Inflammatory macrophage (primary cell): ENCODE data around the gene FBXO10.
"Not testable (repeated sequence)": the region's sequence is repeated elsewhere in the genome, so short reads cannot be mapped to it uniquely, and the experiment has no call there.

Experiments used
- DNase-seq, 2 donors: peaks; one replicate each; pipeline ENCODE4 v3.0.0-alpha.2; 2020 to 2022

FBXO10 gene

DNA sequence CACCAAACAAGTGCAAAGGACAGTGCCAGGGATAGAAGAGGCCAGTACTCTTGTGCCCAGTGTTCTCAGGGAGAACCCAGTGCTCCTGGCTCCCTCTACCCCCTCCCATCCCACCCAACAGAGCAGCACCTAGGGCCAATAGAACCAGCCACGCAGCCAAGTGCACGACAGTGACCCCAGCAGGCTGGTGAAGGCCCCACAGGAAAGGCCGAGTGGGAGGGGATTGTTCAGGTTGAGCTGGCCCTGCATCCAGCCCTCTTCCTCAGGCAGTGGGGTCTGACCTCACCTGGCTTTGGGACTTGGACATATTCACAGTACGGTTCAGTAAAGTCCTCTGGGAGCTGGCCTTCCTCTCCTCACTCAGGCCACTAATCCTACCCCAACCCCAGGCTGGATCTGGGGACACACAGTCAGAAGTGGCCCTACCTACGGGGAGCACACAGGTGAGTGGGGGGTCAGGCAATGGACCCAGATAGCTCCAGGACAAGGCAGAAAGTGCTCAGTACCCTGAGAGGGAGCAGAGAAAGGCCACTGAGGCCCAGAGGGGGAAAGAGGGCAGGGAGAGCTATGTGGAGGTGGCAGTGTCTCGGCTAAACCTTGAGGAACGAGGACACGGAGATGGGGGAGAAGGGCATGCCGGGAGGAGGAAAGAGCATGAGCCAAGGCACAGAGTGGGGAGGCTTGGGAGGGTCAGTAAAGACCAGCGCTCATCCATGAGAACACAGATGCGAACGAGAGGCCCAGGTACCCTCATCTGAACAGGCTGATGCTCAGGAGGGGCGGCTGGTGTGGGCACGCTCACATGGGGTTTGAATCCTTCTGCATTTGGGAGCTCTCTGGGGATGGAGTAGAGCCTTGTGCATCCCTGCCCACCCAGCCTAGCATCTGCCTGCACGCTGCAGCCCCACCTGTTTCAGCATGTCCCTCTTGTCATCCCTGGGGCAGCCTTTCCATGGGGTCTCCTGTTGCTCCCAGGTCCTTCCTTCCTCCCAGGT is 64.9 kb downstream of the FBXO10 start:
- DNase-seq = no peak

DNA sequence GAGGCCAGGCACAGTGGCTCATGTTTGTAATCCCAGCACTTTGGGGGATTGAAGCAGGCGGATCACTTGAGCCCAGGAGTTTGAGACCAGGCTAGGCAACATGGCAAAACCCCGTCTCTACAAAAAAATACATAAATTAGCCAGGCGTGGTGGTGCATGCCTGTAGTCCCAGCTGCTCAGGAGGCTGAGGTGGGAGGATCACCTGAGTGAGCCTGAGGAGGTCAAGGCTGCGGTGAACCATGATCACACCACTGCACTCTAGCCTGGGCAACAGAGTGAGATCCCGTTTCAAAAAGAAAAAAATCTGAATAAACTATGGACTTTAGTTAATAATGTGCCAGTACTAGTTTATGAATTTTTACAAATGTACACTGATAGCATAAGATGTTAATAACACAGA is 66.1 kb downstream of the FBXO10 start:
- DNase-seq = not testable (repeated sequence)

DNA sequence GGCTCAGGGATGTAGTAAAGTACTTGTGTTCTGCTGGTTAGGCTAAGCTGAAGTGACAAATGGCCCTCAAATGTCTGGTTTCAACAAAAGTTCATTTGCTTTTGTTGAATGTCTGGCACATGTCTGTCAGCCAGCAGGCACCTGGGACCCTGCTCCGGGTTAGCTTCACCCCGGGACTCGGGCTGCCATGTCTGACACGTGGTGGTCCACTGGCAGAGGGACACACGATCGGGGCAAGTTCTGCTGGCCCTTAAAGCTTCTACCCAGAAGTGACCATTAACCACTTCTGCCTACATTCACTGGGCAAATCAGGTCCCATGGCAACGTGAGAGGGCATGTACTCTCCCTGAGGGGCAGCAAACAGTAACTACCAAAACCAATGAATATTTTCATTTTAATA is 66.6 kb downstream of the FBXO10 start:
- DNase-seq = no peak

DNA sequence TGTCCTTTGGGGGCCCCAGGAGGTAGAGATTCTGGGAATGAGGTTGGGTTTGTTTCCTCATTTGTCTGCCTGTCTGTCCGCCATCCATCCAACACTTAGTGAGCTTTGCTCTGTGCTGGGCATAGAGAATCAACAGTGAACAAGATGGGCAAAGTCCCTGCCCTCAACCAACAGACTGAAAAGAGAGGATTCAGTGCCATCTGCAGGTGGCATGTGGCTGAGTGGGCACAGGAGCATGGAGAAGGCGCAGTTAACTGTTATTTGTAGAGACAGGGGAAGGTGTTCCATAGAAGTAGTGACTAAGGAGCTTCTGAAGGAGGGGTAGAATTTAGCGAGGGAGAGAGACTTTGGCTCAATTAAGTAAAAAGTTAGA is 67.4 kb downstream of the FBXO10 start:
- no peak for DNase-seq

DNA sequence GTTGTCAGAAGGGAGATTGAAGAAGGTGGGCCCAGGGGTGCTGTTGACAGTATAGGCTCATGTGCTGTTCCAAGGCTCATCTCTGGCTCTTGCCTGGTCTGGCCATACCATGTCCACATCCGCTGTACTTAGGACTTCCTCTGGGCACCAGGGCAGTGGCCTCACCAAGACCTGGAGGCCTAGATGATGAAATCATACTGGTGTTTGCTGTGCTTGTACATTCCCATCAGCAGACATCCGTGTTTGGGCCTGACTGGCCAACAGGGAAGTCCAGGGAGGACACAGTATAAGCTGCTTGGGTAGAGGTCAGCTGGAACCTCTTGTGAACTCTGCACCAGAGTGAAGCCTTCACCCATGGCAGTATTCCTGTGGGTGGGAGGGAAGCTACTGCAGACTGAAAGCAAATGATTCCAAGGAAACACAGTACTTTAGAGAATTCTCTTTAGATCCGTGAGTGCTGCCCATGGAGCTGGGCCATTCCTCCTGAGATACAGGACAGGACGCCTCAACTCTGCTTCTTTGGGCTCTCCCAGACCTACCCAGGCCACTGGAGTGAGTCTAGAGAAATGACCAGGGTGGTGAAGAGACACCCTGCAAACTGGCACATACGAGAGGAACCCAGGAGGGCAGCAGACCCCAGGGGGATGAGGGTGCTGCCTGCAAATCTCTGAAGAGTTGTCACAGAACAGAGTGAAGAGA is 67.9 kb downstream of the FBXO10 start:
- peak; percentile 4 to 11 for DNase-seq

DNA sequence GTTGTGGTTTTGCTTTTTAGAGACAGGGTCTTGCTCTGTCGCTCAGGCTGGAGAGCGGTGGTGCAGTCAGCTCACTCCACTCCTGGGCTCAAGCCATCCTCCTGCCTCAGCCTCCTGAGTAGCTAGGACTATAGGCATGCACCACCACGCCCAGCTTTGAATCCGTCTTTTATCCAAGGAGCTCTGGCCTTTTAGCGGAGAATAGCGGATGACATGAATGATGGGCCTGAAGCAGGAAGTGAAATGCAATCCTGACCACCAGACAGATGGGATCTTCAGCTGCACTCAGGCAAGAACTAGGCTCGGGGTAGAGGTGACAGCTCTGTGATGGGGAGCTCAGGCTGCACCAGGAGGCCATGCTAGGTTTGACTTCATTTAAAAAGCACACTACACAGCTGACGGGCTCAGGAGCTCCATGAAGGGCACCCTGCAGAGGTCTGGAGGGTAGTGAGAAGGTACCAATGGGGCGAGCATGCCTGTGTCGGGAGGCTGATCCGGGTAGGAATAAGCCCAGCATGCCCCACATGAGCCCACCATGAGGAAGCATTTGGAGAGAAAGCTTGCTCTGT is 68.5 kb downstream of the FBXO10 start:
- no peak for DNase-seq

DNA sequence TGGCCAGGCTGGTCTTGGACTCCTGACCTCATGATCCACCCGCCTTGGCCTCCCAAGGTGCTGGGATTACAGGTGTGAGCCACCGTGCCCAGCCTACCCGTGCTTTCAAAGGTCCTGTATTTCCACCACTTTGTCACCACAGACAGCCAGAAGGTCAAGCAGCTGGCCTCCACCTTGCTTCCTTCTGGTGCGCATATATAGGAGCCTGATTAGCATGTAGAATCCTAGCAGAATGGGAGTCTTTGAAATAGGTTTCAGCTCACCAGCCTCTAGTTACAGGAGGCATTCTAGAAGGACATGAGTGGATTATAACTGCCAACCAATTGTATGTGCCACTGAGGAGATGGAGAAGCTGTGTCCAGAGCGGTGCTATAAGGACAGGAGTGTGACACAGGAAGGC is 71.6 kb downstream of the FBXO10 start:
- DNase-seq = no peak

DNA sequence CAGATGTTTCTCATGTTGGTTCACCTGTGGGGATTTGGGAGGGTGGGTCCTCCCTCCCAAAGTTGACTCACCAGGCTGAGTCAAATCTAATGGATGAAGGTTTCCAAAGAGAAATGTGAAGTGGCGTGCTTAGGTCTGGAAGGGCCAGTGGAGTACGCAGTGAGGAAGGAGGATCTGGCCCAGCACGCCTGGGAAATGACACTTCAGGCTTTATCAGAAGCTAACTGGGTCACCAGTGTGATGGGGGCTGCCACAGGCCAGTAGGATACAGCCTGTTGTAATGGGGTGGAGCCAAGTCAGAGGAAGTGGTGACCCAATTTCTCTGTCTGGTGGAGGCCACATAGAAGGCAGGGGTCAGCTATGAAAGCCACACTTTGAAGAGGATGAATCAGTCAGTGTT is 72.4 kb downstream of the FBXO10 start:
- no peak for DNase-seq

DNA sequence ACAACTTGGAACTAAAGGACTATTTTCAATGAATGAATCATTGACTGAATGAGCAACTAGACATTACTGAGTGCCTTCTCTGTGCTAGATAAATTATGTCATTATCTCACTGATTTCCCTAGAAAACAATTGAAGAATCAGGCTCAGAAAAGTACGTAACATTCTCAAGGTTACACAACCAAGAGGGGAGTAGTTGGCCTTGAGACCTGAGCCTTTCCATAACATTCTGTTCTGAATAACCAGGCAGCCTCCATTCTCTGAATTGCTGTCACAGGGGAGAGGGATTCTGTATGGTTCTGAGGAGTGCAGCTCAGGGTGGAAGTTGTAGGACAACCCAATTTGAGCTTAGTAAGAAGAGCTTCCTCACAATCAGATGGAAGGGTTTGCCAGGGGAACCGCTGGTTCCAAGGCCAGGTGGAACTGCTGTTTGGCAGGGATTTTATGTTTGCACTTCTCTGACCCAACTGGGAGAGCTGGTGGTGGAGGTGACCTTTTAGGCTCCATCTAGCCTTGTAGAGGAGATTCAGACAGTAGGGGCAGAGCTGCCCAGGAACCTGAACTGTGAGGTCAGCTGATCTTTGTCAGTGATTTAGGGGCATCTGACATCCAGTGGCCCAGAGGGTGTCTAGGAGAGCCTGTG is 74.1 kb downstream of the FBXO10 start:
- DNase-seq = no peak

DNA sequence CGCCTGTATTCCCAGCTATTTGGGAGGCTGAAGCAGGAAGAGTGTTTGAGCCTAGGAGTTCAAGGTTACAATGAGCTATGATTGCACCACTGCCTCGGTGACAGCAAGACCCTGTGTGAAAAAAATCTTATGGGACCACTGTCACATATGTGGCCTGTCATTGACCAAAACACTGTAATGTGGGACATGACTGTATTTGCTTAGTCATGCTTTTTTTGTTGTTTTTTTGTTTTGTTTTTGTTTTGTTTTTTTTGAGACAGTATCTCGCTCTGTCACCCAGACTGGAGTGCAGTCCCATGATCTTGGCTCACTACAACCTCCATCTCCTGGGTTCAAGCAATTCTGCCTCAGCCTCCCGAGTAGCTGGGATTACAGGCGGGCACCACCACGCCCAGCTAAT is 76.9 kb downstream of the FBXO10 start:
- DNase-seq = no peak

DNA sequence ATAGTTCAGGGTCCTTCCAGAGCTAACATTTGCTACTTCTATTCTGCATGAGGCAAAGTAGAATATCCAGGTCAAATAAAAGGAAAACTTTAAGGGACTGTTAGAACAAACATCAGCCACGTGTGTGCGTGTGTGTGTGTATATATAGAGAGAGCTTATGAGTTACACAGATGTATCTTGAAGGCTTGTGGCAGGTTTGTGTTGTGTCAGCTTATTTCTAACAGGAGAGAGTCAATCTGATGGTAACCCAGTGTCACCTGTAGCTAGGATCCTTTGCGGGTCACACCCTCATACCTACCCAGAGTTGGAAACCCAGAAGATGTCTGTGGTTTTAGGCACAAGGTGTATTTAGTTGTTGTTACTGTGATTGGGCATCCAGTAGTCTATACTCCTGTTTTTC is 77.7 kb downstream of the FBXO10 start:
- DNase-seq = no peak

DNA sequence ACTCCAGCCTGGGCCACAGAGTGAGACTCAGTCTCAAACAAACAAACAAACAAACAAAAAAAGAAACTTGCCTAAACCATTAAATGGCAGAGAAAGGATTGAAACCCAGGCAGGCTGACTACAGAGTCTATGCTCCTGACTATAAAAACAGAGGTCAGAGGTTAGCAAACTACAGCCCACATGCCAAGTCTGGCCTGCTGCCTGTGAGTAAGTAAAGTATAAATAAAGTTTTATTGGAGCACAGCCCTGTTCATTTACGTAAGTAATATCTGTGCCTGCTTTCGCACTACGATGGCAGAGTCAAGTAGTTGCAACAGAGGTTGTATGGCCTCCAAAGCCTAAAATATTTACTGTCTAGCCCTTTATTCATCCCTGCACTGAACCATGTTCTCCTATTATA is 78.9 kb downstream of the FBXO10 start:
- DNase-seq = no peak

DNA sequence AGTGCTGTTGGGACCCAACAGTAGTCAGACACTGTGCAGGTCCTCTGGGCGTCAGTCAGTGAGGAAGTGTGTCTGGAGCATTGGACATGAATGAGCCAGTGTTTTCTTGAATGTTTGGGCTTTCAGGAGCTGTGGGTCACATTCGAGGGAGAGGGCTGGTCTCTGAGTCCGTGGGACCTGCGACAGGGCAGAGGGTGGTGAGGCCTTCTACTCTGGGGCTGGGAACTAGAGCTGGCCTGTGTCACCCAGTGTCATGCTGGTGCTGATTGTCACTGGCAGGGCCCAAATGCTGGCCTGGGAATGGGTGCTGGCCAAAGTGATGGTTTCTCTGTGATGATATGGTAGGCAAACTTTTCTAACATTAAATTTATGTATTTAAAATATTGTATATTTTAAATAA is 80.2 kb downstream of the FBXO10 start:
- DNase-seq = no peak

DNA sequence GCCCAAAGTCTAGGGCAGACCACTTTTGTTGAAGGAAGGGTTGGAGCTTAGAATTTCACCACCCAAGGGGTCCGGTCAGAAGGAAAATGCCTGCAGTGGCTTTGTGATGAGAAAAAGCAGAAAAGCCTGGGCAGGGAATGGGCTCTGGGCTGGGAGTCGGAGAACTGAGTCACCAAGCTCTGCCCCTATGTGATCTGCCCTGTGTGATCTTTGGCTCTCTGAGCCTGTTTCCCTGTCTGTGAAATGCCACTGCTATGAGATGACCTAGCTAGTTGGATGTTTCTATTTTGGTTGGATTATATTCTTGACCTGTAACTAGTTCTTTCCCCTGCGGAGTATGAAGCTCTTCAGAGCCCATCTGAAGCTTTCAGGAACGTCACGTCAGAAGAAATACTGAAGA is 80.6 kb downstream of the FBXO10 start:
- DNase-seq = no peak

DNA sequence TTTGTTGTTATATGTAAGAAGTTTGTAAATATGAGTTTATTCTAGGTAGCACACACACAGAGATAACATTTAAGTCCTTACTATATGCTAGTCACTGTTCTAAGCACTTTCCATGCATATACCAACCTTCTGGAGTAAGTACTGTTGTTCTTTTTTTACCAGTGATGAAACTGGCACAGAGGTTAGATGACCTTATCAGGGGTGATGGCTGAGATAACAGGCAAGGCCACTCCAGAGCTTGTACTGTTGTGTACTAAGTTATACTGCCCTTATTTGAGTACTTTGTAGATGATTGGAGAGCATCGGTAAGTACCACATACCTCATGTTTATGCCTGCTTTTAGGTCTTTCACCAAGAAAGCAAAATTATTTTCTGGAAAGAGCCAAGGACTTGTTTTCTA is 84.2 kb downstream of the FBXO10 start:
- no peak for DNase-seq

DNA sequence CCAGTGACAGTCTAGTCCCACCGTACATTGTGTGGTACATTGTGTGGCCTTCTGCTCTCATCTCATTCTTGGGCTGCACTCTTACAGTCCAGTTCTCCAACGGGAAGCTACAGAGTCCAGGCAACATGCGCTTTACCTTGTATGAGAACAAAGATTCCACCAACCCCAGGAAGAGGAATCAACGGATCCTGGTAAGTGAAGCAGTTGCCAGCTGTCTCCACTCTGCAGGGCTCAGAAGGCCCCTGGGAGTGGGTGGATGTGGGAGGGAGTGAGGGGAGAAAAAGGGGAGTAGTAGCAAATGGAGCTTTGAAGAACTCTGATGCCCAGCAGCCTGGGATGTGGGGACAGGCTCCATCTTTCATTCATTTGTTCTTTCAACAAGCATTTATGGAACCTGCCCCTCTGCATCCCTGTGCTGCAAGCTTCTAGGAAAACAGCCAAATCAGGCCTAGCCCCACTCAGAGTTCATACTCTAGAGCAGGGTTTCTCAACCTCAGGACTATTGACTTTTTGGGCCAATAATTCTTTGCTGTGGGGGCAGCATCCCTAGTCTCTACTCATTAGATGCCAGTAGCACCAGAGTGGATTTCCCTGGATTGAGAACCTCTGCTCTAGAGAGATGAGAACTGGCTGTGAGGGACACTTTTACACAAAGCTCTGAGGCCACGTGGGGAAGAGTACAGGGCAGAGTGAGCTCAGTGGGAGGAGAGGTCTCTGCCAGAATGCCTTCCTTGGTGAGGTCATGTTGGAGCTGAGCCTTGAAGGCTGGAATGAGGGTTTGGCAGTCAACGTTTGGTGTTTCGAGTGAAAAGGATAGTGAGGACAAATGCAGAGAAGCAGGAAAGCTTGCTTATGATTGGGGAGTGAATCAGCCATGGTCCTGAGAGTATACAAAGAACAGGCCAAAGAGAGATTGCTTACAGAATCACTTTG is 89.3 kb downstream of the FBXO10 start:
- DNase-seq = no peak

DNA sequence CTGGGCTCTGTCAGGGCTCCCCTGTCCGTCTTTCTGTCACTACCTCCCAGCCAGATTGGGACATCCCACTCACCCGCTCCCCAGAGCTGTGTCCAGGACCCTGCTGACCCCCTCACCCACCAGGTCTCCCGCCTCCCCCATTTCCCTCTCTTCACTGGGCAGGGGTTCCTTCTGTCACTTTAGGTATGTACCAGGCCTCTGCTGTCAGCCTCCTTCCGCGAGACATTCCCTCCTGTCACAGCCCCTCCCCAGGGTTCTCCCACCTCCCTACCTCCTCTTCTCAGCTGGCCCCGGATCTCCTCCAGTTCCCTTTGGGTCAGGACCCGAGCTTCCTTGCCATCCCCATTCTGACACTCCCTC is 89.9 kb downstream of the FBXO10 start:
- DNase-seq = no peak

DNA sequence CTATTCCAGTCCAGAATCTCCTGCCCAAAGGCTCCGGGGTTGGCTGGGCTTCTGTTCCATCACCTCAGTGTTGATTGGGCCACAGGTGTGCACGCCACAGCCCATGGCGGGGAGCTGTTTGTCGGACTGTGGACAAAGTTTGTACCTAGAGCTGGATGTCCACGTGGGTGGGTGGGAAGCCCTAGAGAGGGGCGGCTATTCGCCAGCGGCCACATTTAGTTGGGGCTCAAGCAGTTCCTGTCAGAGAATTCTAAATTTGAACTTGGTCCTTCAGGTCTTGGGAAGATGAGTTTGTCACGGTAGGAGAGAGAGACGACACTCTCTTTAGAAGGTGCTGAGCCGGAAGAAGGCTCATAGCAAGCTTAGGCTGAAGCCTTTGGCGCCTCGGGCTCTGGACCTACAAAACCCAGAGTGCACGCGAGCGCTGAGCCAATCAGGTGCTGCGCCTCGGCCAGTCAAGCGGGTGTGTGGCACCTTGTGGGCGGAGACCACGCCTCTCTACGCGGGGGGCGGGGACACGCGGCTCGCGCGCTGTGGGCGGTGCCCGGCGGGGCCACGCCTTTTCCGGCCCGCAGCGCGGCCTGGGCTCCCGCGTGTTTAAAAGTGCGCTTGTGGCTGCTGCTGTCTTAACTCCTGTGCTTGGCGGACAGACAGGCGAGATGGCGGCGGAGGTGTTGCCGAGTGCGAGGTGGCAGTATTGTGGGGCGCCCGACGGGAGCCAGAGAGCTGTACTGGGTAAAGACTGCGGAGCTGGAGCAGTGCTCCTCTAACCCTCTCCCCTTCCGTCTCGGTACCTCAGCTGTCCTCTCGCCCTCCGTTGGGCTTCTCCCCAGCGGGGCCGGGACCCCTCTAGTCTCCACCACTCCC is 90.6 kb downstream of the FBXO10 start, which contains the start of gene POLR1E:
POLR1E (plus strand) TSS at position 560 of the 867 bp plus-strand sequence; CDS start at position 660, 100 bp downstream.
- peak; percentile 96 to 97 for DNase-seq

DNA sequence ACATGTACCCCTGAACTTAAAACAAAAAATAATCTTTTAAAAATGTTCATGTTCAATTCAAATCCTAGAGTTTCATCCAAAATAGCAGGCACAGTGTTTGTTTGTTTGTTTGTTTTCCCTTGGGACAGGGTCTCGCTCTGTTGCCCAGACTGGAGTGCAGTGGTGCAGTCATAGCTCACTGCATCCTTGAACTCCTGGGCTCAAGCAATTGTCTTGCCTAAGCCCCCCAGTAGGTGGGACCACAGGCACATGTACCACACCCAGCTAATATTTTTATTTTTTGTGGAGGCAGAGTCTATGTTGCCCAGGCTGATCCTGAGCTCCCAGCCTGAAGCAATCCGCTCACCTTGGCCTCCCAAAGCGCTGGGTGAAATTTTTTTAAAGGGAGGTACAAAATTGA is 95.4 kb downstream of the FBXO10 start:
- DNase-seq = no peak

DNA sequence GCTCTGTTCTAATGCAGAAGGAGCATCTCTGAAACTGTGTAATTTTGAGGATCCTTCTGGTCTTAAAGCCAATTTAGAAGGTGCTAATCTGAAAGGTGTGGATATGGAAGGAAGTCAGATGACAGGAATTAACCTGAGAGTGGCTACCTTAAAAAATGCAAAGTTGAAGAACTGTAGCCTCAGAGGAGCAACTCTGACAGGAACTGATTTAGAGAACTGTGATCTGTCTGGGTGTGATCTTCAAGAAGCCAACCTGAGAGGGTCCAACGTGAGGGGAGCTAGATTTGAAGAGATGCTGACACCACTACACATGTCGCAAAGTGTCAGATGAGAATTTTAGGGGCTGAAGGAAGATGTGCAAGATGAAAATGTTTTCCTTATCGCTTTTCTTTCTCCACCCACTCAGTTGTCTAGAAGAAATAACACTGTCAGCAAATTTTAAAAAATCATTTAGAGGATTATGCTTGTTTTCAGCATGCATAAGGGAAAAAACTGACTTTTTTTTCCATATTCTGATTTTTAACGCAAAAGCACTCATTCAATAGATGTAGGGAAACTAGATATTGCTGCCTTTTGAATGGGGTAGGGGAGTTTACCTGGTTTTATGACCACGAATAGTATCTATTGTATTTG is 98.1 kb downstream of the FBXO10 start:
- DNase-seq = not testable (repeated sequence)
